GM12878 (cell line): ENCODE data around the gene GAREM1.
"Not testable (repeated sequence)": the region's sequence is repeated elsewhere in the genome, so short reads cannot be mapped to it uniquely, and the experiment has no call there.

ENCODE experiments used
- ATF3 ChIP-seq: IDR thresholded peaks from 2 replicates; pipeline ENCODE4 v1.6.1; 2011; ENCODE audit warnings: low read depth, mild to moderate bottlenecking, low read length, moderate library complexity, borderline replicate concordance; ENCODE audit errors: extremely low read depth
- BCL11A ChIP-seq: IDR thresholded peaks from 2 replicates; pipeline ENCODE4 v1.6.1; 2011; ENCODE audit warnings: low read depth, low read length
- CTCF ChIP-seq, 3 experiments: IDR thresholded peaks in 2 of 3; conservative IDR thresholded peaks in 1 of 3; 2 replicates each; pipeline ENCODE4 v1.5.1; 2011; ENCODE audit warnings: low read depth in 3 of 3, low read length in 3 of 3, mild to moderate bottlenecking in 3 of 3, control low read depth in 2 of 3, moderate library complexity in 2 of 3, inconsistent platforms in 1 of 3, mixed read lengths in 1 of 3; ENCODE audit not compliant: control insufficient read depth in 2 of 3, insufficient read depth in 1 of 3; ENCODE audit errors: extremely low read depth in 1 of 3
- EGR1 ChIP-seq, 2 experiments: IDR thresholded peaks; 1 replicate in 1 of 2; 2 replicates in 1 of 2; pipeline ENCODE4 v1.6.1; 2011 to 2012; ENCODE audit warnings: low read depth in 2 of 2, low read length in 2 of 2, borderline replicate concordance in 1 of 2, mild to moderate bottlenecking in 1 of 2, moderate library complexity in 1 of 2
- FOXM1 ChIP-seq: IDR thresholded peaks from 2 replicates; pipeline ENCODE4 v1.6.1; 2012; ENCODE audit warnings: low read depth, mild to moderate bottlenecking, inconsistent platforms, low read length, moderate library complexity
- PBX3 ChIP-seq: IDR thresholded peaks from 2 replicates; pipeline ENCODE4 v1.6.1; 2011; ENCODE audit warnings: mild to moderate bottlenecking, low read depth, low read length, moderate library complexity; ENCODE audit not compliant: insufficient replicate concordance
- POLR2A ChIP-seq: IDR thresholded peaks from 2 replicates; pipeline ENCODE4 v1.6.1; 2011; ENCODE audit warnings: low read depth, mild to moderate bottlenecking, low read length
- SRF ChIP-seq, 2 experiments: IDR thresholded peaks; 2 replicates each; pipeline ENCODE4 v1.6.1; 2011; ENCODE audit warnings: low read depth in 2 of 2, low read length in 2 of 2, mild to moderate bottlenecking in 1 of 2, moderate library complexity in 1 of 2
- TBL1XR1 ChIP-seq: IDR thresholded peaks from 2 replicates; pipeline ENCODE4 v1.6.1; 2012; ENCODE audit warnings: low read depth, low read length, improper control_type of control experiment
- ZBED1 ChIP-seq: IDR thresholded peaks from 2 replicates; pipeline ENCODE4 v1.6.1; 2016; ENCODE audit warnings: borderline replicate concordance

GRCh38 chr18:32341112-32341511, 129.6 kb downstream of the GAREM1 start:
- not testable (repeated sequence) for TF ChIP-seq CTCF (IDR thresholded peaks at IDR 0.05 in 2 of 3, conservative IDR thresholded peaks at IDR 0.05 in 1 of 3; ENCODE audit: control insufficient read depth in 2 of 3, extremely low read depth in 1 of 3, insufficient read depth in 1 of 3, low read depth in 3 of 3, low read length in 3 of 3); BCL11A; TBL1XR1; EGR1 (IDR thresholded peaks at IDR 0.05; ENCODE audit: borderline replicate concordance in 1 of 2, low read depth in 2 of 2, low read length in 2 of 2); SRF (IDR thresholded peaks at IDR 0.05; ENCODE audit: low read depth in 2 of 2, low read length in 2 of 2); ZBED1; POLR2A; ATF3; FOXM1; PBX3
